Measurements from ENCODE around the gene NAP1L1.
A peak's percentile ranks its signal among the peaks of the same experiment; 100 is the strongest.

Gene NAP1L1, protein sequence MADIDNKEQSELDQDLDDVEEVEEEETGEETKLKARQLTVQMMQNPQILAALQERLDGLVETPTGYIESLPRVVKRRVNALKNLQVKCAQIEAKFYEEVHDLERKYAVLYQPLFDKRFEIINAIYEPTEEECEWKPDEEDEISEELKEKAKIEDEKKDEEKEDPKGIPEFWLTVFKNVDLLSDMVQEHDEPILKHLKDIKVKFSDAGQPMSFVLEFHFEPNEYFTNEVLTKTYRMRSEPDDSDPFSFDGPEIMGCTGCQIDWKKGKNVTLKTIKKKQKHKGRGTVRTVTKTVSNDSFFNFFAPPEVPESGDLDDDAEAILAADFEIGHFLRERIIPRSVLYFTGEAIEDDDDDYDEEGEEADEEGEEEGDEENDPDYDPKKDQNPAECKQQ

DNA sequence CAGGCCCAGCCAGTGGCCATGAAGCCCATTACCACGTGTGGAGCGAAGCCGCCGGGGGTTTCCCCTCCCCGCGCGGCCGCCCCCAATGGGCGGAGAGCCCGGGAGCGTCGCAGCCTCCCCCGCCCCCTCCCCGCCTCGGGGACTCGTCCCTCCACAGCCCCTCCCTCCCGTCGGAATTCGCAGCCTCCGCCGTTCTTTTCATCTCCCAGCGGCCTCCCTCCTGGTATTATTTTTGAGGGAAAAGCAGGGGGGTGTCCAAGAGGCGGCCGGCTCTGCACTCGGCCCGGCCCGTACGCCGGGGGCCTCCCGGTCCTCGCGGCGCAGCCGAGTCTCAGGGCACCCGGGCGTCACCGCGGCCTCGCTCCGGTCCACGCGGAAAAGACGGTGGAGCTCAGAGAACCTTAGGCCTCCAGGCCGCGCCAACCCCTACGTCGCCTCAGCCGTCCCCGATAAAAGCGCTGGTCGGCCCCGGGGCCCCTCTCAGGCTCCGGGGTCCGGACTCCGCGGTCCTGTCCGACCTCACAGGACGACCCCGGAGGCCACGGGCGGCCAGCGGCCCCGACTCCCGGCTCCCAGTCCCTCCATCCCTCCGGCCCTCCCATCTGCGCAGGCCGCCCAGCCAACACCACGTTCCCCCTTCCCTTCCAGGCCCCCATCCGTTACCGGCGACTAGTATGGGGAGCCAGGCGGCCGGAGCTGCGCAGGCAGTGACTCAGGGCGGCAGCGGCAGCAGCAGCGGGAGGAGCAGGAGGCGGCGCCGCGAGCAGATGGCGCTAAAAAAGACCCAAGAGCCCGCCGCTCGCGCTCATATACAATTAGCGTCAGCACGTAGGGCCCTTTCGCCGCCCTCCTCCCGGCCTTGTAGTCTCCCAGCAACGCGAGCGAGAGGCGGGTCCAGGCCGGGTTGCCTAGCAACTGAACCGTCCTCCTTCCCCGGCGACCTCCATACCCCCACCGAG lies at the start of gene NAP1L1:
Gene NAP1L1, minus strand, starts transcription at position 782 of the 959 bp plus-strand sequence. CDS start 10,466 bp downstream, outside the sequence.
- DNase-seq (ENCODE audit: low spot score): peak; percentile 99

DNA sequence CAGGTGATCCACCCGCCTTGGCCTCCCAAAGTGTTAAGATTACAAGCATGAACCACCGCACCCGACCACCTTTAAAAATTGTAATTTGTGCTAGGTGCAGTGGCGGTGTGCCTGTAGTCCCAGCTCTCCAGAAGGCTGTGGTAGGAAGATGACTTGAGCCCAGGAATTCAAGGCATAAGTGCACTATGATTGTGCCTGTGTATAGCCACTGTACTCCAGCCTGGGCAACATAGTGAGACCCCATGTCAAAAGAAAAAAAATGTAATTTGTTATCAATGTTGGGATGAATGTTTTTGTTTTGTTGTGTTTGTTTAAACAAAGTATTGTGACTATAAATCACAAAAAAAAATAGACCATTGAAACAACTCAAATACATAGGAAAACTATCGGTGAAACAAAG lies 43.1 kb upstream of the NAP1L1 start:
- no peak for DNase-seq (ENCODE audit: low spot score)

DNA sequence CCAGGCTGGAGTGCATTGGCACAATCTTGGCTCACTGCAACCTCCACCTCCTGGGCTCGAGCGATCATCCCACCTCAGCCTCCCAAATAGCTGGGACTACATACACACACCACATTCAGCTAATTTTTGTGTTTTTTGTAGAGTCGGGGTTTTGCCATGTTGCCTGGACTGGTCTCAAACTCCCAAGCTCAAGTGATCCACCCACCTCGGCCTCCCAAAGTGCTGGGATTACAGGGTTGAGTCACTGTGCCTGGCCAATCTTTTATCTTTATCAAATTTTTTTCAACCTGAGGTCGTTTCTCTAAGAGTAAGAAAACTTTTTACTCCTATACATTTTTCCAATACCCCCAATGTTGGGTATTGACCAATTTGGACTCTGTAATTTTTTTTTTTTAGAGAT lies 40.0 kb upstream of the NAP1L1 start:
- no peak for DNase-seq (ENCODE audit: low spot score)

DNA sequence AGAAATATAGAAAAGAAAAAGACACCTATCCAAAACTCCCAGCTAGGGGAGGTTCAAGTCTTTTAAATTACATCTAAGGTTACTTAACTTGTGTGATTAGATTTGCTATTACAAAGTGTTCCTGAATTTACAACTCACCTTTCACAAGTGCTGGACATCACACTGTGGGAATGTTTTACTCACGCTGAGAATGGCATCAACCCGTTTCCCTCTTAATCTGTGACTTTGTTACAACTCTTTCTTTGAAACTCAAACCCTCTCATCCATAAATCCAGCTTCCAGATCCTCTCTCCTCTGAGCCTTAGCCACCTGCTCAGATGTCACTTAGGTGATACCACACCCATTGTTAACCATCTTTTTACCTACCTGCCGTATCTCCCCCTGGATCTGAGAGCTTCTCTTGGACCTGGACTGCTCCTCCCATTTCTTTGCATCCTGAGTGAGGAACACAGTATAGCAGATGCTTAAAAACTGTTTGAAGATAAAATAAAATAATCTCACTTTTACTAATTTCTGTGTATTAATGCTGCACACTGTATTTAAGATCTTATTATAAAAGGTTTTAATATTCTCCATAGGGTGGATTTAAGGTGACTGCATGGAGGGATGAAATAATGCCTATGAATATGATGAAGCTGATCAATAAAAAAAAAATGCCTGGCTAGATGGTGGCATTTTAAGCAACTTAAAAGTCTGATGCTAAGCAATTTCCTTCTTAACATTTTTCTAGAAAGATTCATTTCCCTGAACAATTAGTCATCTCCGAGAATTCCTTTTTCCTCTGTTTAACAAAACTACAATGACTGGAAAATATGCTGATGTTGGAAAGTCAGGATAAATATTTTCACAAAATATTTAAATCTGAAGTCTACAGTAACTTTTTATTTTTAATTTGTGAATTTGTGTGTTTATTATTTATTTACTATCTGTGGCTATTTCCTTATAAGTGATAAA lies 39.1 kb upstream of the NAP1L1 start:
- no peak for DNase-seq (ENCODE audit: low spot score)

GRCh38 chr12:76119887-76120286 lies 35.4 kb upstream of the NAP1L1 start:
- no peak for DNase-seq (ENCODE audit: low spot score)

DNA sequence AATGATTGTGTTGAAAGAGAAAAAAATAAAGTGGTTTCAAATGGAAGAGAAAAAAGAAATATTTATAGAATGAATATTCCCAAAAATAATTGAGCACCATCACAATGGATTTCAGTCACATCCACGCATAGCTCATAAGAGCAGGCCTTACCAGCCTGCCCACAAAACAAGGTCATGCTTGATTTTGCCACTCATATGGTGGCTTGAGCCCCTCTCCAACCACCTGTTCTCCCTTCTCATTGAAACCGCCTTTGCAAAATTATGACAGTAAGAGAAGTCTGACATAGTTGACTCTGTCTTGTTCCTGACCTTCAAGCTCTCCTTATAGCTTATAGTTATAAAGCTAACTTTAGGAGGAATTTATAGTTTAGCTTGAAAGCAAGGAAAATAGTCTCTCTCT lies 33.3 kb upstream of the NAP1L1 start:
- DNase-seq (ENCODE audit: low spot score): no peak

DNA sequence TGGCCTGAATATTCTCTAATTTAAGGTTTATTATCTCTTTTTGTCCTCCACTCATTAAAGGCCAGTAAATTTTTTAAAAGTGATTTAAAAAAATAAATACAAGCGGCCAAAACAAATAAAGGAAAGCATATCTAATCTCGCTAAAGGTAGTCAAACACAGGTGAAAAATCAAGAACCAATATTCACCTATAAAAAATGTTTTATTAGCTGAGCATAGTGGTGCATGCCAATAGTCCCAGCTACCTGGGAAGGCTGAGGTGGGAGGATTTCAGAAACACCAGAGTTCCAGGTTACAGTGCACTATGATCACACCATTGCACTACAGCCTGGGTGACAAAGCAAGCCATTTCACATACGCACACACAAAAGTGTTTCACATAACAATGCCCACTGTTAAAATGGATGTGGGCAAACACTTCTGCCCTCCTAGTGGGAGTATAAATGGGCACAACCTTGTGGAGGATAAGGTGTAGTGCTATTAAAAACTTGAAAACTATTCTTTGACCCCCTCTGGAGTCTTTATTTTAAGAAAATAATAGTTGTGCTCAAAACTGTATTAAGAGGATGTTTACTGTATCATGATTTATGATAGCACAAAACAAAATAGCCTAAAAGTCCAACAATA lies 32.7 kb upstream of the NAP1L1 start:
- no peak for DNase-seq (ENCODE audit: low spot score)

GRCh38 chr12:76113800-76114757 lies 29.6 kb upstream of the NAP1L1 start:
- no peak for DNase-seq (ENCODE audit: low spot score)

- DNase-seq (ENCODE audit: low spot score): no peak
Observed at GRCh38 chr12:76111209-76111749, 26.8 kb upstream of the NAP1L1 start.

DNA sequence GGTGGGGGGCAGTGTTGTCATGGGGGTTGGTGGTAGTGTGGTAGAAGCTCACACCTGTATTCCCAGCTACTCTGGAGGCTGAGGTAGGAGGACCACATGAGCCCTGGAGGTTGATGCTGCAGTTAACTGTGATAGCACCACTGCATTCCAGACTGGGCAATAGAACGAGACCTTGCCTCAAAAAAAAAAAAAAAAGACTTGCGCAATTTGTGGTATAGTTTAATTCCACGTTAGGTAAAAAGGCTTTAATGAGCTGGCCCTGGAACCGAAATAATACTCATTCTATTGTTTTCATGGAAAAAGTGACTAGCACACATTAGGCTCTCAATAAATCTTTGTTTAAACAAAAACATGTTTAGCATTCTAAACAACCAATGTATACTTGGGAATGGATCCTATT lies 25.4 kb upstream of the NAP1L1 start:
- no peak for DNase-seq (ENCODE audit: low spot score)

- DNase-seq (ENCODE audit: low spot score): no peak
Observed at GRCh38 chr12:76108356-76108755, 23.9 kb upstream of the NAP1L1 start.

DNA sequence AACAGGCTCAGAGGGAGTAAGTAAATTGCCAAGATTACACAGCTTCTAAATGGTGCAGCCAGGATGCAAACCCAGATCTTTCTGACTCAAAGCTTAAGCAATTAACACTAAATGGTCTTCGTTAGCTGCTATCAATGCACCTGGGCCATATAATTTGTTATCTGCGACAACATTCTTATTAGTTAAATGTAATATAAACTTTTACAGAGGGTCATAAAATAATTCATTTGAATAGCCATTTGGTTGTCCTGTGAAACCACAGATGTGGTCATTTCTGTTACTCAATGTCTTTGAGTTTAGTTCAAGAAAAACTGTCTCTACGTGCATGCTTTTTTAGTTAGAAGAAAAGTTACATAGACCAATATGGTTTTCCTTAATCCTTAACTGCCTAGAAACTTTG lies 22.1 kb upstream of the NAP1L1 start:
- no peak for DNase-seq (ENCODE audit: low spot score)

- no peak for DNase-seq (ENCODE audit: low spot score)
Observed at GRCh38 chr12:76103958-76104357, 19.5 kb upstream of the NAP1L1 start.

DNA sequence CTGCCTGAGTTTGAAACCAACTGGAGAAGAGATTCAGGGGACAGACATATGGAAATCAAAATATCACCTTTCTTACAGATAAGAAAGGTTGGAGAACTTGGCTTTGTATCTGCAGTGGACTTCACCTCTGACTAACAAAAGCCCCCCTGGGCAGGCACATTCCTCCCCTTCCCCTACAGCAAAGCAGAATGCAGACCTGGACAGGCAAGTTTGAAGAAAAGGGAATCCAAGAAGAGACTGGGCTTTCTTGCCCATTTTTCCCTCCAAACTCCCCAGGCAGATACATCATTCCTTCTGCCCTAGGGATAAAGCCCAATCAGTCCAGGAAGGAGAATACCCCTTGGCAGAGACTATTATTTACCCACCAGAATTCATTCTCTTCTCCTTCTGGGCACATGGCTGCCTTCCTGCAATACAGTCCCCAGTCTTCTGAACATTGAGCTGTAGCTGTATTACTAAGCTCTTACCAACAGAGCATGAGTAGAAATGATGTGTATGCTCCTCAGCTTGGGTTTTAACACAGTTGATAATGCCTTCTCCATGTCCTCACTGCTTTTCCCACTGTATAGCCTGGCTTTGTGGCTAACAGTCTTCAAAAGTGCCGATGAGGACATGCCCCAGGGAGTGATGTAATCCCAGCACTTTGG lies 17.4 kb upstream of the NAP1L1 start:
- DNase-seq (ENCODE audit: low spot score): no peak

GRCh38 chr12:76096079-76096646 lies 11.7 kb upstream of the NAP1L1 start:
- no peak for DNase-seq (ENCODE audit: low spot score)

- DNase-seq (ENCODE audit: low spot score): no peak
Observed at GRCh38 chr12:76094754-76095153, 10.3 kb upstream of the NAP1L1 start.

DNA sequence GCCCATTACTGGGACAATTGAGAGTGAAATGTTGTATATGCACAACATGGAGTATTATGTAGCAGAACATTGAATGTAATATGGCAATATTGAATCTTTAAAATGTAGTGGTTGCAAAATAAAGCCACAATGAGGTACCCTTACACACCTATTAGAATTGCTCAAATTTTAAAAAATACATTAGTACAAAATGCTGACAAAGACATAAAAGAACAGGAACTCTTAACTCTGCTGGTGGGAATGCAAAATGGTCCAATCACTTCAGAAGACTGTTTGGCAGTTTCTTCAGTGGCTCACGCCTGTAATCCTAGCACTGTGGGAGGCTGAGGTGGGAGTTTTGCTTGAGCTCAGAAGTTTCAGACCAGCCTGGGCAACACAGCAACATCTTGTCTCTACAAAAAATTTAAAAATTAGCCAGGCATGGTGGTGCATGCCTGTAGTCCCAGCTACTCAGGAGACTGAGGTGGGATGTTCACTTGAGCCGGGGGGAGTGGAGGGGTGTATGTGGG lies 6.8 kb upstream of the NAP1L1 start:
- DNase-seq (ENCODE audit: low spot score): no peak

DNA sequence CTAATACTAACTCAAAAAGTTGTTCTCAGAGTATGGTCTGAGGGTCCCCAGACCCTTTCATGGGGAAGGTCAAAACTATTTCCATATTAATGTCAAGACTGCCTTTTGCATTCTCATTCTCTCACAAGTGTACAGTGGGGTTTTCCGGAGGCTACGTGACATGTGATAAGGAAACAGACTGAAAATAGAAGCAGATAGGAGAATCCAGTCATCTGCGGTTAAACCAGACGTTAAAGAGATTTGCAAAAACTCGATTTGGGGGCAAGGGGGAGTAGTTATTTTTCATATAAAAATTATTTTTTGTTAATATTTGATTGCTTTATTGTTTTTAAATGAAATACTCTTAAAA lies 1.0 kb upstream of the NAP1L1 start:
- no peak for DNase-seq (ENCODE audit: low spot score)

Data from ecto neural progenitor cell (in vitro differentiated cells).